ENCODE data around the gene VPS39.

Gene VPS39

GRCh38 chr15:42150219-42150970, 57.7 kb downstream of the VPS39 start:
- in situ Hi-C loops (cut with MboI; ENCODE audit: low sequenced_read_pairs, unreplicated experiment): no loop called here
- no peak for TF ChIP-seq CTCF (IDR thresholded peaks at IDR 0.05; ENCODE audit: borderline replicate concordance, control extremely low read depth, extremely low read depth, insufficient read depth, missing control alignments)

GRCh38 chr15:42149493-42150218, 58.4 kb downstream of the VPS39 start:
- TF ChIP-seq CTCF (IDR thresholded peaks at IDR 0.05; ENCODE audit: borderline replicate concordance, control extremely low read depth, extremely low read depth, insufficient read depth, missing control alignments): no peak
- DNase-seq (ENCODE audit: low spot score): no peak
- in situ Hi-C loops (cut with MboI; ENCODE audit: low sequenced_read_pairs, unreplicated experiment): no loop called here

More at GRCh38 chr15:42150219-42150970, 57.7 kb downstream of the VPS39 start:
- DNase-seq (ENCODE audit: low spot score): no peak

GRCh38 chr15:42148808-42149492, 59.2 kb downstream of the VPS39 start:
- DNase-seq (ENCODE audit: low spot score): no peak
- TF ChIP-seq CTCF (IDR thresholded peaks at IDR 0.05; ENCODE audit: borderline replicate concordance, control extremely low read depth, extremely low read depth, insufficient read depth, missing control alignments): no peak
- in situ Hi-C loops (cut with MboI; ENCODE audit: low sequenced_read_pairs, unreplicated experiment): no loop called here

GRCh38 chr15:42147431-42147735, 60.7 kb downstream of the VPS39 start:
- no peak for TF ChIP-seq CTCF (IDR thresholded peaks at IDR 0.05; ENCODE audit: borderline replicate concordance, control extremely low read depth, extremely low read depth, insufficient read depth, missing control alignments)
- in situ Hi-C loops (cut with MboI; ENCODE audit: low sequenced_read_pairs, unreplicated experiment): no loop called here
- DNase-seq (ENCODE audit: low spot score): no peak

- in situ Hi-C loops (cut with MboI; ENCODE audit: low sequenced_read_pairs, unreplicated experiment): no loop called here
- no peak for TF ChIP-seq CTCF (IDR thresholded peaks at IDR 0.05; ENCODE audit: borderline replicate concordance, control extremely low read depth, extremely low read depth, insufficient read depth, missing control alignments)
- no peak for DNase-seq (ENCODE audit: low spot score)
Measured at GRCh38 chr15:42146551-42147430, 61.3 kb downstream of the VPS39 start.
